ENCODE measurements around the gene SOD3. TPM values are rescaled to one million over a fixed set of nuclear protein-coding genes. Genes with fewer than 3 reads are reported as not detected.

Gene SOD3
- total and polyA plus RNA-seq, 2 of the 13 experiments (the other 11 are each of a cell fraction or from before 2014, with no cell fraction given) = 0.04 TPM; not detected in 1

DNA sequence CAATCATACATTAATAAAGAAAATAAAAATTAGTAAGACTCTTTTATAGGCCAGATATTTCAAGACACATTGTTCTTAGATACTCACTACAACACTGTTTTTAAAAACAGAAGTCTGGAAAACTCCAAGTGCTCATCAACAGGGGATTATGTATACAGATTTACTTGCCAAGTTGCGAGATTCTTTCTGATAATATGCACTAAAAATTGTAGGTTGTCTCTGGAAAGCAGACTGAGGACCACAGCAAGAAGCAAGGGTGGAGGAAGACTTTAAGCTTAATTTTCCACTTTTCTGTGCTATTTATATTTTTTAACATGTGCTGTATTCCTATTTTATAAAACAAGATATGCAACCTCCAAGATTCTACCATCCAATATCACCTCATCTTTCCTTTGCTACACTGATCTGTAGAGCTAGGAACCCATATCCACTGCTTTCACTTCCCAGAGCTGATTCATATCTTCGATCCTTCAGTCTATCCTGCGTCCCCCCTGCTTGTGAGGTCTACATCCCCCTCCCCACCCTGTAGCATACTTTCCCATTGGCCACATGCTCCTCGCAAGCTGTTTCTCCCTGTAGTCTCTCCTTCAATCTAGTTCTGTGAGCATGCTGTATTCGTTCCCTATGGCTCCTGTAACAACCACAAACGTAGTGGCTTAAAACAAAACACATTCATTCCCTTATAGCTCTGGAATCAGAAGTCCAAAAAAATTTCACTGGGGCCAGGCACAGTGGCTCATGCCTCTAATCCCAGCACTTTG, 15.7 kb downstream of the SOD3 start (continued):
- TF ChIP-seq, protein P1, sequence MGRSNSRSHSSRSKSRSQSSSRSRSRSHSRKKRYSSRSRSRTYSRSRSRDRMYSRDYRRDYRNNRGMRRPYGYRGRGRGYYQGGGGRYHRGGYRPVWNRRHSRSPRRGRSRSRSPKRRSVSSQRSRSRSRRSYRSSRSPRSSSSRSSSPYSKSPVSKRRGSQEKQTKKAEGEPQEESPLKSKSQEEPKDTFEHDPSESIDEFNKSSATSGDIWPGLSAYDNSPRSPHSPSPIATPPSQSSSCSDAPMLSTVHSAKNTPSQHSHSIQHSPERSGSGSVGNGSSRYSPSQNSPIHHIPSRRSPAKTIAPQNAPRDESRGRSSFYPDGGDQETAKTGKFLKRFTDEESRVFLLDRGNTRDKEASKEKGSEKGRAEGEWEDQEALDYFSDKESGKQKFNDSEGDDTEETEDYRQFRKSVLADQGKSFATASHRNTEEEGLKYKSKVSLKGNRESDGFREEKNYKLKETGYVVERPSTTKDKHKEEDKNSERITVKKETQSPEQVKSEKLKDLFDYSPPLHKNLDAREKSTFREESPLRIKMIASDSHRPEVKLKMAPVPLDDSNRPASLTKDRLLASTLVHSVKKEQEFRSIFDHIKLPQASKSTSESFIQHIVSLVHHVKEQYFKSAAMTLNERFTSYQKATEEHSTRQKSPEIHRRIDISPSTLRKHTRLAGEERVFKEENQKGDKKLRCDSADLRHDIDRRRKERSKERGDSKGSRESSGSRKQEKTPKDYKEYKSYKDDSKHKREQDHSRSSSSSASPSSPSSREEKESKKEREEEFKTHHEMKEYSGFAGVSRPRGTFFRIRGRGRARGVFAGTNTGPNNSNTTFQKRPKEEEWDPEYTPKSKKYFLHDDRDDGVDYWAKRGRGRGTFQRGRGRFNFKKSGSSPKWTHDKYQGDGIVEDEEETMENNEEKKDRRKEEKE (IDR thresholded peaks at IDR 0.05) = no peak
- TF ChIP-seq FOSL2 (CRISPR knock-in tag; IDR thresholded peaks at IDR 0.05) (no peak), NFE2L1 (CRISPR knock-in tag; IDR thresholded peaks at IDR 0.05; ENCODE audit: borderline replicate concordance) (no peak)

DNA sequence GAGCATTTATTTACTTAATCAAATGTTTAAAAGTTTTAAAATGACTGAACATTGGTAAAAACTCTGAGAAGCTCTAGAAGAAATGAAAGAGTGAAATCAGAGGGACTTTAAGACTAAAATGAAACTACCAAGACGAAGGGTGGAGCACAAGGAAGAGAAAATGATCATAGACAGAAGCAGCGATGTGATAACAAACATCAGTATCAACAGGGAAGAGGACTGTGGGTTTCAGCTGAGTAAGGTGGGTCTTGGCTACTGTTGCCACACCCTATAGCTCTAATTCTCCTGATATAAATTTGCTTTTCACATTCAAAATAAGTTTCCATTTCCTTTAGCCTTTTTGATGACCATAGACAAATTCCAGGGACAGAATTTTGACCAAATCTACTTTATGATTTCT, 18.4 kb downstream of the SOD3 start:
- Histone ChIP-seq H3K27me3 (ENCODE audit: control insufficient read depth in 1 of 2, insufficient read depth in 2 of 2, low read length in 2 of 2) (no peaks in the 10 kb centered on the region), H3K4me2 (ENCODE audit: low read depth, low read length) (no peak overlapping the region), H3K4me1 (ENCODE audit: insufficient read depth, low read length) (no peaks in the 10 kb centered on the region), H3K36me3 (replicated peaks in 1 of 2; ENCODE audit: control insufficient read depth in 1 of 2, insufficient read depth in 2 of 2, low read length in 2 of 2) (no peaks in the 10 kb centered on the region), H3K9ac (ENCODE audit: insufficient read depth, low read depth, low read length) (no peak overlapping the region), H4K20me1 (ENCODE audit: insufficient read depth, low read length) (no peaks in the 10 kb centered on the region), H2AFZ (ENCODE audit: low read length) (no peak overlapping the region), H3K27ac (ENCODE audit: extremely low read length, insufficient read depth, low read length) (no peak overlapping the region), H3K79me2 (ENCODE audit: insufficient read depth, low read length) (no peaks in the 10 kb centered on the region), H3K4me3 (replicated peaks in 1 of 3; ENCODE audit: insufficient read depth in 1 of 3, low read depth in 2 of 3, low read length in 3 of 3) (no peak overlapping the region), H3K9me3 (ENCODE audit: low read length) (no peaks in the 10 kb centered on the region)
- in situ Hi-C loops (cut with HindIII; ENCODE audit: extremely low pct_ligation_motif_present, low pct_unique_long_range_greater_than_20kb) = no loop called here
- POLR2A ChIA-PET = no interaction called here
- intact Hi-C loops (cut with micrococcal nuclease; ENCODE audit: unreplicated experiment) = no loop called here
- FAIRE-seq = no peak
- no peak for ATAC-seq
- no peak for DNase-seq (ENCODE audit: low spot score)
- no TSS peak for BruUV-seq (replicated peaks)
- WGBS (ENCODE audit: low lambda C conversion rate) = 17% methylated on average over 2 of the region's 2 CpGs
- no peak for TF ChIP-seq MLX (CRISPR knock-in tag; IDR thresholded peaks at IDR 0.05)
- CTCF ChIA-PET (ENCODE audit: low intra/inter-chr PET ratio, low total read pairs) = no interaction called here
